ENCODE results near the gene DNPEP. TPM values are rescaled to one million over a fixed set of nuclear protein-coding genes. Genes with fewer than 3 reads are reported as not detected.
A peak's percentile ranks its signal among the peaks of the same experiment; 100 is the strongest.

DNPEP gene
- 69.9 TPM for total RNA-seq
- long read RNA-seq, transcript DNPEP-201 (15 exons, 2,425 nt): major isoform, 117 of 205 reads
- long read RNA-seq, transcript DNPEP-203 (15 exons, 1,657 nt): minor isoform, 17 of 205 reads
- long read RNA-seq, partial matches to known transcripts: 30 of 205 reads
- long read RNA-seq, other reads (novel, unspliced or antisense): 36 of 205 reads

DNA sequence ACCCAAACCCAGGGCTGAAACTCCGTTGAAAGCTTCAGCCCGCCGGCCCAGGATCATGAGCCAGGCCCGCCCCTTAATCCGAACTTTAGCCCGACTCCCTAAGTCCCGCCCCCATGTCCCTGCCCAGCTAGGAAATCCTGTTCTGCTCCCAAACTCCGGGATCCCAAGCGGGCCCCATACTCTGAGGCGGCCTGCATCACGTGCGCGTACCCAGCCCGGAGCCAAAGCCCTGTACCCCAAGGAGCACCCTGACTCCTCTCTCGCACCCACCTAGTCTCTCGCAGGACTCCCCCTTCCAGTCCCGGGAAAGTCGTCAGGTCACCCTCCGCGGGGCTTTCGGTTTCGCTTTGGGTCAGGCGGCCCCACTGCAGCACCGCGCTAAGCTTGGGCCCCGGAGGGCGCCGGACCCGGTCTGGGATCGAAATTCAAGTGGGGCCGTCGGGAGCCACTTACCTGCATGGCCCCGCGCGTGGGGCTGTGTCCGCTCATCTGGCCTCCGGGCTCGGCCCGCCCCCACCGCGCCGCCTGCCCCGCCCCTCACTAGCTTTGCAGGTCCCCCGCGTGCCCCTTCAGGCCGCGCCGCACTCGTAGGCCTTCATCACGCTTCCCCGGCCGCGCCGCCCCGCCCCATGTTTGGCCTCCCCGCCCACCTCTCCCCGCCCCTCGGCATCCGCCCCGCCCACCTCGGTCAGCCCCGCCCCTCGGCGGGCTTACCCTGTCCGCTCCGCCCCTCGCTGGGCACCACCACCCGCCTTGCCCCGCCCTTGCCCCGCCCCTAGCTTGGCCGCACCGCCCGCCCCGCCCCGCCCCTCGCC lies at the start of gene DNPEP:
Gene DNPEP (minus strand): TSS at position 607 of the 815 bp plus-strand sequence. CDS start 118 bp downstream, at position 489.
- DNase-seq: peak; percentile 97
- Histone ChIP-seq H3K27me3 (no peaks in the 10 kb centered on the region), H3K9me3 (no peaks in the 10 kb centered on the region), H3K4me1 (peaks cover 20% of the 10 kb centered on the region), H3K4me3 (peak within 1 kb of the TSS; percentile 90), H3K36me3 (peaks cover 38% of the 10 kb centered on the region), H3K27ac (peak within 1 kb of the TSS; percentile 96)
- peak; percentile 84 for ATAC-seq
- intact Hi-C loops (cut with DNase I): no loop called here
- TF ChIP-seq CTCF (IDR thresholded peaks at IDR 0.05): no peak

- DNase-seq (peak; percentile 38), ATAC-seq (no peak)
- intact Hi-C loops (cut with DNase I): no loop called here
- Histone ChIP-seq H3K4me1 (peaks cover 6% of the 10 kb centered on the region), H3K27me3 (peaks cover 39% of the 10 kb centered on the region), H3K9me3 (no peaks in the 10 kb centered on the region), H3K4me3 (no peak overlapping the region), H3K36me3 (no peaks in the 10 kb centered on the region), H3K27ac (no peak overlapping the region)
- no peak for TF ChIP-seq CTCF (IDR thresholded peaks at IDR 0.05)
Measured at GRCh38 chr2:219437141-219437540, 49.4 kb upstream of the DNPEP start.

- Histone ChIP-seq H3K36me3 (no peaks in the 10 kb centered on the region), H3K27me3 (peaks cover 37% of the 10 kb centered on the region), H3K4me3 (no peak overlapping the region), H3K4me1 (peaks cover 4% of the 10 kb centered on the region), H3K9me3 (no peaks in the 10 kb centered on the region), H3K27ac (no peak overlapping the region)
- ATAC-seq (no peak), DNase-seq (no peak)
- no peak for TF ChIP-seq CTCF (IDR thresholded peaks at IDR 0.05)
- intact Hi-C loops (cut with DNase I): no loop called here
Measured at GRCh38 chr2:219436491-219436890, 48.8 kb upstream of the DNPEP start.

DNA sequence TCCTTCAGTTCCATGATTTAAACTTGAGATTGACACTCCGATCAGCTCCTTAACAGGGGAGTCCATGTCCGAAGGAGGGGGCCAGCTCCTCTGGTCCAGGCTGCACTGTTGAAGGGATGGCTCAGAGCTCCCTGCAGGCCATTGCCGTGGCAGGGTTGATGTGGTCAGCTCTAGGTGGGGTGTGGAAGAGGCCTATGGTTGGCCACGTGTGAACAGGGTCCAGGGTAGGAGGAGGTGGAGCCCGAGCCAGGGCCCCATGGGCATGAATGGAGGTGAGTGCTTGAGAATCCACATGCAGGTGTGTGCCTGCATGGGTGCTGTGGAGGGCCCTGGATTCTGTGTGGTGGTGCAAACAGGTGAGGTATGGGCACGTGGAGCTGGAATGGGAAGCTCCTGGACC lies 48.0 kb upstream of the DNPEP start:
- no peak overlapping the region for H3K27ac ChIP-seq
- no peak overlapping the region for H3K4me3 ChIP-seq
- peaks cover 29% of the 10 kb centered on the region for H3K27me3 ChIP-seq
- H3K36me3 ChIP-seq: no peaks in the 10 kb centered on the region
- no peak for TF ChIP-seq CTCF (IDR thresholded peaks at IDR 0.05)
- no peaks in the 10 kb centered on the region for H3K9me3 ChIP-seq
- no peak for DNase-seq
- H3K4me1 ChIP-seq: no peaks in the 10 kb centered on the region
- intact Hi-C loops (cut with DNase I): no loop called here
- ATAC-seq: no peak

DNA sequence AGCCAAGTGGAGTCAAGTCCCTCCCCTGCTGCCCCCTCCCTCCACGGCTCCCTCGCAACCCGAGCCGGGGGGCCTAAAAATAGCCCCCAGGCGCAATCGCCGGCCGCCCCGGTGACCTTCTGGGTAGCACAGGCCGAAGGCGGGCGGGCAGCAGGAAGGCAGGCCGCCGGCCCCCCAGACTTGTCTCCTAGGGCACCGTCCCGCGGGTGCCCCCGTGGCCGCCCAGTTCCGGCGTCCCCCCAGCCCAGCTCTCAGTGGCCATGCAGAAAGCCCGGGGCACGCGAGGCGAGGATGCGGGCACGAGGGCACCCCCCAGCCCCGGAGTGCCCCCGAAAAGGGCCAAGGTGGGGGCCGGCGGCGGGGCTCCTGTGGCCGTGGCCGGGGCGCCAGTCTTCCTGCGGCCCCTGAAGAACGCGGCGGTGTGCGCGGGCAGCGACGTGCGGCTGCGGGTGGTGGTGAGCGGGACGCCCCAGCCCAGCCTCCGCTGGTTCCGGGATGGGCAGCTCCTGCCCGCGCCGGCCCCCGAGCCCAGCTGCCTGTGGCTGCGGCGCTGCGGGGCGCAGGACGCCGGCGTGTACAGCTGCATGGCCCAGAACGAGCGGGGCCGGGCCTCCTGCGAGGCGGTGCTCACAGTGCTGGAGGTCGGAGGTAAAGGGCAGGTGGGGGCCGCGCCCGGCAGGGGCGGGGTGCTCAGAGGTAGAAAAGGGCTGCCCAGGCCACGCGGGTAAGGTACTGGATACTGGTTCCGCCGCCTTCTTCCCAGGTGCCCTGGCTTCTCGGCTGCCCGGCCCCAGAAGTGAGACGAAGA lies 47.2 kb upstream of the DNPEP start, which contains the start of gene SPEG:
Gene SPEG (plus strand): TSS at position 126 of the 808 bp plus-strand sequence. CDS start 135 bp downstream, at position 261.
- DNase-seq: no peak
- Histone ChIP-seq H3K9me3 (no peaks in the 10 kb centered on the region), H3K4me1 (no peaks in the 10 kb centered on the region), H3K27me3 (peaks cover 27% of the 10 kb centered on the region), H3K36me3 (no peaks in the 10 kb centered on the region), H3K27ac (no peak within 1 kb of the TSS), H3K4me3 (peak within 1 kb of the TSS; percentile 5)
- peak; percentile 18 for ATAC-seq
- TF ChIP-seq CTCF (IDR thresholded peaks at IDR 0.05): no peak
- intact Hi-C loops (cut with DNase I): no loop called here

Measured in upper lobe of right lung (tissue), 1 donor.